Astrocyte of the cerebellum (primary cell): ENCODE results near the gene PDE4D.

Source experiments
- DNase-seq: peaks from one replicate; pipeline ENCODE4 v3.0.0-alpha.2; 2011; ENCODE audit warnings: low read depth
- H3K4me3 ChIP-seq: 2 replicates; pipeline ENCODE4 v1.5.1; 2011; ENCODE audit warnings: mild to moderate bottlenecking, low read depth, low read length, moderate library complexity
- CTCF ChIP-seq: IDR thresholded peaks from 2 replicates; pipeline ENCODE4 v1.5.1; 2012; ENCODE audit warnings: low read length, low read depth, moderate library complexity, mild to moderate bottlenecking; ENCODE audit errors: missing control alignments
- in situ Hi-C: cut with HindIII; loops from 2 replicates; pipeline ENCODE4 v1.10.0; 2017; ENCODE audit warnings: low sequenced_read_pairs

Gene PDE4D

GRCh38 chr5:59604111-59604510 is 289.4 kb downstream of the PDE4D start:
- in situ Hi-C loops, result no loop called here
- no peak for TF ChIP-seq CTCF

GRCh38 chr5:59600998-59601397 is 292.5 kb downstream of the PDE4D start:
- no peak for DNase-seq
- in situ Hi-C loops, result no loop called here
- no peak overlapping the region for H3K4me3 ChIP-seq
- no peak for TF ChIP-seq CTCF

More at GRCh38 chr5:59604111-59604510, 289.4 kb downstream of the PDE4D start:
- H3K4me3 ChIP-seq, result no peak overlapping the region
- no peak for DNase-seq

- no peak overlapping the region for H3K4me3 ChIP-seq
- no peak for DNase-seq
- in situ Hi-C loops, result no loop called here
- TF ChIP-seq CTCF, result no peak
Observed at GRCh38 chr5:59600153-59600552, 293.4 kb downstream of the PDE4D start.

GRCh38 chr5:59599729-59600128 is 293.8 kb downstream of the PDE4D start:
- DNase-seq, result no peak
- in situ Hi-C loops, result no loop called here
- no peak for TF ChIP-seq CTCF
- no peak overlapping the region for H3K4me3 ChIP-seq

GRCh38 chr5:59598547-59598874 is 295.0 kb downstream of the PDE4D start:
- in situ Hi-C loops, result no loop called here
- no peak overlapping the region for H3K4me3 ChIP-seq
- no peak for TF ChIP-seq CTCF
- DNase-seq, result no peak

GRCh38 chr5:59597690-59598546 is 295.6 kb downstream of the PDE4D start:
- TF ChIP-seq CTCF, result no peak
- no peak for DNase-seq
- H3K4me3 ChIP-seq, result no peak overlapping the region
- in situ Hi-C loops, result no loop called here
